Measurements from ENCODE around the gene KCNK5.

DNA sequence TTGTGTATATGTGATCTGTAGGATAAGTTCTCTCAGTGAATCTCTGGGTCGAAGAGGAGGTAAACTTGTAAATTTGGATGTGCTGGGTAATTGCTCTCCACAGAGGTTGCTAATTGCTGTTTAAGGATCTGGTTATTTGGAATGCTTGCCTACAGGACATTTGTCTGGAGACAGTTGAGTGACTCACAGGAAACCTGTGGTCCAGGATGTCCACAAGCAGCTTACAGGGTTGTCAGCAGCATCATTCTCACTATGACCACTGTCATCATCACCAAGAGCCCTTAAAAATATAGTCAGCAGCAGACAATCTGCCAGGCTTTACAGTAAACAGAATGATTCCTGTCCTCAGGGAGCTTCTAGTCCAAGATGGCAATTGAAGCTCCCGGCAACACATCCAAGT is 31.2 kb upstream of the KCNK5 start:
- TF ChIP-seq POLR2A (IDR thresholded peaks at IDR 0.05) (no peak), EP300 (IDR thresholded peaks at IDR 0.05) (no peak)
- TF ChIP-seq, protein P1, sequence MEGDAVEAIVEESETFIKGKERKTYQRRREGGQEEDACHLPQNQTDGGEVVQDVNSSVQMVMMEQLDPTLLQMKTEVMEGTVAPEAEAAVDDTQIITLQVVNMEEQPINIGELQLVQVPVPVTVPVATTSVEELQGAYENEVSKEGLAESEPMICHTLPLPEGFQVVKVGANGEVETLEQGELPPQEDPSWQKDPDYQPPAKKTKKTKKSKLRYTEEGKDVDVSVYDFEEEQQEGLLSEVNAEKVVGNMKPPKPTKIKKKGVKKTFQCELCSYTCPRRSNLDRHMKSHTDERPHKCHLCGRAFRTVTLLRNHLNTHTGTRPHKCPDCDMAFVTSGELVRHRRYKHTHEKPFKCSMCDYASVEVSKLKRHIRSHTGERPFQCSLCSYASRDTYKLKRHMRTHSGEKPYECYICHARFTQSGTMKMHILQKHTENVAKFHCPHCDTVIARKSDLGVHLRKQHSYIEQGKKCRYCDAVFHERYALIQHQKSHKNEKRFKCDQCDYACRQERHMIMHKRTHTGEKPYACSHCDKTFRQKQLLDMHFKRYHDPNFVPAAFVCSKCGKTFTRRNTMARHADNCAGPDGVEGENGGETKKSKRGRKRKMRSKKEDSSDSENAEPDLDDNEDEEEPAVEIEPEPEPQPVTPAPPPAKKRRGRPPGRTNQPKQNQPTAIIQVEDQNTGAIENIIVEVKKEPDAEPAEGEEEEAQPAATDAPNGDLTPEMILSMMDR (IDR thresholded peaks at IDR 0.05) = no peak
